GM19395 (cell line): ENCODE results near the gene SLC35E2B.
"Not testable (repeated sequence)": the region's sequence is repeated elsewhere in the genome, so short reads cannot be mapped to it uniquely, and the experiment has no call there.

Source experiments
- ATAC-seq: cut with Tn5 transposase; IDR thresholded peaks from one replicate; pipeline ENCODE4 v1.9.1; 2021; ENCODE audit warnings: mild to moderate bottlenecking, moderate library complexity; ENCODE audit not compliant: unreplicated experiment

The SLC35E2B gene

DNA sequence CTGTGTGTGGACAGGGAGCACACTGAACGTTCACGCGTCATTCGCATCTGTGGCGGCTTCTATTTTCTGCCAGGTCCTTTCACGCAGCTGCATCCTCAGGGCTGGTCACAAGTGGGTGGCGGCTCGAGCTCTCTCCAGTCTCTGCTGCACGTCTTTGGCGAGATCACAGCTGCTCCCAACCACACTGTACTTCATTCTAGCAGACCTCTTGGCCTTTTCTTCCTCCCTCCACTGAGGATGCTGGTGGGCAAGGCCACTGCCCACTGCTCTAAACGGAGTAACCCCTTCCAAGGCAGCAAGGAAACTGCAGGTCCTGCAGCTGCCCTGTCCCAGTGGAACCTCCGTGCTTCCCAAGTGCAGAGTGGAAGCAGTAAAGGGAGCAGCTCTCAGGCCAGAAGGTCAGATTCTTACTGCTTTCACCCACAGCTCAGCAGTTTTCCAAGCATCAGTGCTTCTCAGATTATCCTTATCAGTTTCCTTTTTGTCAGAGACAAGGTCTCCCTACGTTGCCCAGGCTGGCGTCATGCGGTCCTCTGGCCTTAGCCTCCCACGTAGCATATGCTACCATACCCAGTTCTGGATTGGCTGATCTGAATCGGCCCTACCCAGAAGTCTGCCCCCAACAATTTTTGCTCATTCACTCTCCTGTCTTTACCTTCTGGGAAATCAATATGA, 44.9 kb downstream of the SLC35E2B start:
- not testable (repeated sequence) for ATAC-seq

DNA sequence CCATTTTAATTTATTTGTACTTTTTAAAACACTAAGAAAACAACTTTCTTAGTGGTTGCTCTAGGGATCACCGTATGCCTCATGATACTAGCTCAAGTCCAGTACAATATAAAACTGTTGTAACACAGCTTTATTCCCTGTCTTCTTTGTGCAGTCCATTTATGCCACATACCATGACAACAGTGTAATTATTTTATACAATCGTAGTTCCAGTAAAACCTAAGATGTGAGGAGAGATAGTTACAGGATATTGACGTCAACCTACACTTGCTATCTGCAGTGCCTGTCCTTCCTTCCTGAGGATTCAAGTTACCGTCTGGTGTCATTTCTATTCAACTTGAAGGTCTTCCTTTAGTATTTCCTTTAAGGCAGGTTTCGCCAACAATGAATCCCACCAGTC, 46.3 kb downstream of the SLC35E2B start:
- not testable (repeated sequence) for ATAC-seq

DNA sequence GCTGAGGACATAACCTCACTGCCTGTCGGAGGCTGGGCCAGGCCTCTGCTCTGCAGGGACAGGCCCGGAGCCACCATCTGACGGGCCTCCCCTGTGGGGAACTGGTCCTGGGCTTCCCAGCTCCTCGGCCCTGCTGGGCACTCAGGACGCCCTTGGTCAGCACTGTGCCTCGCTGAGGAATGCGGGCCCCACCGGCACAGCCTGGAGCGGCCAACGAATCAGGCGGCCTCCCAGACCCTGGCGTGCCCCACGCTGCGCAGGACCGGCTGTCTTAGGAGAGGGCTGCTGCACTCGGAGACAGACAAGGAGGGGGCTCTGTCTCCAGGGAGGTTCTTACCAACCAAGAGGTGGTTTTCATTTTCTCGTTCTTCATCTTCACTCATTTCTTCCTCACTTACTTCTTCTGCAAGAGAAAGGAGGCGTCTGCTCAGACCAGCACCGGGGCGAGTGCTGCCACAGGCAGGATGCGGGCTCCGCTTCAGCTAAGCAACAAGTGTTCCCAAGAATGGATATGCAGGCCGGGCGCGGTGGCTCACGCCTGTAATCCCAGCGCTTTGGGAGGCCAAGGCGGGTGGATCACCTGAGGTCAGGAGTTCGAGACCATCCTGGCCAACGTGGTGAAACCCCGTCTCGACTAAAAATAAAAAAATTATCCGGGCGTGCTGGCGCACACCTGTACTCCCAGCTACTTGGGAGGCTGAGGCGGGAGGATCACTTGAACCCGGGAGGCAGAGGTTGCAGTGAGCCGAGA, 51.7 kb downstream of the SLC35E2B start:
- not testable (repeated sequence) for ATAC-seq

- ATAC-seq, result not testable (repeated sequence)
These were observed 52.5 kb downstream of the SLC35E2B start for GRCh38 chr1:1640081-1640480.

DNA sequence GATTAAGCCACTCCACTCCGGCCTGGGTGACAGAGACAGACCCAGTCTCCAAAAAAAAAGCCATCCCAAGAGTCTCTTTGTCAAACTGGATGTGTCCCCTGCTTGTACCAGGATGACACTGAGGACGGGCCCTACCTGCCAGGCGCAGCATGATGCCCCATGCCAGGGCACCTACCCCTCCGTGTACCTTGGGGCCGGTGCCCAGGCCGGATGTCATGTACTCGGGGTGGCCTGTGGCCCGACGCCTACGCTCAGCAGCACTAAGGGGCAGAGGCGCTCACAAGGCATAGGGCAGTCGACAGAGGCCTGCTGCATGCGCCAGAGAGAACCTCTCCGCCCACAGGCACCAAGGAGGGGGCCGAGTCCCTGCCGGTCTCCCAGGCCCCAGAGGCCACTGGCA, 53.2 kb downstream of the SLC35E2B start:
- not testable (repeated sequence) for ATAC-seq

GRCh38 chr1:1638528-1638927, 54.1 kb downstream of the SLC35E2B start:
- not testable (repeated sequence) for ATAC-seq

DNA sequence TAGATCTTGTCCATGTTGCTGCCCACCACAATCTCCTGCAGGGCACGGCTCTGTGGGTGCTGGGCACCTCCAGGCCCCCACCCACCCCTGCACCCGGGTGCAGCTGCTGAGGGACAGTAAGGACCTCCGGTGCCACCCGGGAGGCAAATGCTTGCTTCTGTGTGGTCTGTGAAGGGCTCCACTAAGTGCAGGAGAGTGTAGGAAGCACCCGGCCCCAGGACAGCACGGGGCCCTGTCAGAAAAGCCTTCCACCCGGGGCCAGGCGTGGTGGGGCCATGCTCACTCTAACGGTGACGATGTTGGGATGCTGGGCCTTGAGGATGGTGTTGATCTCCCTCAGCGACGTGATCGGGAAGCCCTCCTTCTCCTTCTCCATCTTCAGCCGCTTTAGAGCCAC, 55.1 kb downstream of the SLC35E2B start:
- ATAC-seq, result not testable (repeated sequence)

DNA sequence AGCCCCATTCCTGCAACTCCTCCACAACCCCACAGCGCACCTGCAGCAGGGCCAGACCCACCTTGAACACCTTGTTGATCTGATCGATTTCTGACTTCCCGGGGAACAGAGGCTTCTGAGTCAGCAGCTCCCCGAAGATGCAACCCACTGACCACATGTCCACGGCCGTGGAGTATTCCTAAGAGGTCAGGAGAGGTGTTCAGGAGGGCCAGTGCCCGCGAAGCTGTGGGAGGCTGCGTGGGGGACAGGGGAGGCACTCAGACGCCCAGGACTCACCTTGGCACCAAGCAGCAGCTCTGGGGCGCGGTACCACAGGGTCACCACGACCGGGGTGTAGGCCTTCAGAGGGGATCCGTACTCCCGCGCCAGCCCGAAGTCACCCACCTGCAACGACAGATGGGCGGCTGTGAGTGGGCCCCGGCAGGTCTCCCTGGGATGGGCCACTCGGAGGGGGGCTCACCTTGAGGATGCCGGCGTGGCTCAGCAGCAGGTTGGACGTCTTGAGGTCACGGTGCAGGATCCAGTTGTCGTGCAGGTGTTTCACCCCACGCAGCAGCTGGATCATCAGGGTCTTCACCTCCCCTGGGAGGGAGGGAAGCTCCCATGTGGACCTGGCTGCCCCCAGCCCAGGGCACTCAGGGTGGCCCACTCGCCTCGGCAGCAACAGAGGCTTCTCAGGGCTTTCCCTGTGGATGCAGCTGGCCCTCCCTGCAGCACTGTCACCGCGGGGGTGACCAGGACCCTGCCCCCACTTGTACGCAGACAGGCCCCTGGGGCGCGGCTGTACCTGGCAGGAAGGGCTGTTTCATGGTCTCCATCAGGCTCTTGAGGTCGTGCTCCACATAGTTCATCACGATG, 55.7 kb downstream of the SLC35E2B start:
- ATAC-seq, result not testable (repeated sequence)

GRCh38 chr1:1634613-1635012, 58.0 kb downstream of the SLC35E2B start:
- ATAC-seq, result not testable (repeated sequence)

- ATAC-seq, result not testable (repeated sequence)
These were observed 59.2 kb downstream of the SLC35E2B start for GRCh38 chr1:1633409-1633808.

DNA sequence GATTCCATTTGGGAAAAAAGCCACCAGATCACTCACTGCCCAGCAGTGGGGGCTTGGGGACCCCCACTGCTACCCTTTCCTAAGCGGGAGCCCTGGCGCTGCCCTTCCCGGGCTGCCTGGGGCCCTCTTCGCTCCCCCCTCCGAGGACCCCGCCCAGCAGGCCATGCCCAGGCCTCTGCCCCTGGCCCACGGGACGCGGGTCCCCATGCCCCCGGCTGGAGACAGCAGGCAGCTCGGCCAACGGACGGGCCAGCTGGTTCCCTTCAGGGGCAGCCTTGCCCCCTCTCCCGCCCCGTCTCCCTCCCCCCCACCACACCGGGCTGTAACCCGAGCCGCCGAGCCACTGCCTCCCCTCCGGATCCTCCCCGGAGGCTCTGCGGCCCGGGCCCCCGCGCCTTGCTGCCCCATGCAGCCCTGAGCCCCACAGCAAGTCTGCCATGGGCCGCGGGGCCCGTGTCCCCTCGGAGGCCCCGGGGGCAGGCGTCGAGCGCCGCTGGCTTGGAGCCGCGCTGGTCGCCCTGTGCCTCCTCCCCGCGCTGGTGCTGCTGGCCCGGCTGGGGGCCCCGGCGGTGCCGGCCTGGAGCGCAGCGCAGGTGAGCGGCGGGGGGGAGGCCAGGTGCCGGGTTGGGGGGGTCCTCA, 60.7 kb downstream of the SLC35E2B start, which contains the start of gene MMP23B:
Gene MMP23B, plus strand, starts transcription at position 392 of the 639 bp plus-strand sequence. Its CDS starts 46 bp downstream, at position 438.
- ATAC-seq, result no peak

DNA sequence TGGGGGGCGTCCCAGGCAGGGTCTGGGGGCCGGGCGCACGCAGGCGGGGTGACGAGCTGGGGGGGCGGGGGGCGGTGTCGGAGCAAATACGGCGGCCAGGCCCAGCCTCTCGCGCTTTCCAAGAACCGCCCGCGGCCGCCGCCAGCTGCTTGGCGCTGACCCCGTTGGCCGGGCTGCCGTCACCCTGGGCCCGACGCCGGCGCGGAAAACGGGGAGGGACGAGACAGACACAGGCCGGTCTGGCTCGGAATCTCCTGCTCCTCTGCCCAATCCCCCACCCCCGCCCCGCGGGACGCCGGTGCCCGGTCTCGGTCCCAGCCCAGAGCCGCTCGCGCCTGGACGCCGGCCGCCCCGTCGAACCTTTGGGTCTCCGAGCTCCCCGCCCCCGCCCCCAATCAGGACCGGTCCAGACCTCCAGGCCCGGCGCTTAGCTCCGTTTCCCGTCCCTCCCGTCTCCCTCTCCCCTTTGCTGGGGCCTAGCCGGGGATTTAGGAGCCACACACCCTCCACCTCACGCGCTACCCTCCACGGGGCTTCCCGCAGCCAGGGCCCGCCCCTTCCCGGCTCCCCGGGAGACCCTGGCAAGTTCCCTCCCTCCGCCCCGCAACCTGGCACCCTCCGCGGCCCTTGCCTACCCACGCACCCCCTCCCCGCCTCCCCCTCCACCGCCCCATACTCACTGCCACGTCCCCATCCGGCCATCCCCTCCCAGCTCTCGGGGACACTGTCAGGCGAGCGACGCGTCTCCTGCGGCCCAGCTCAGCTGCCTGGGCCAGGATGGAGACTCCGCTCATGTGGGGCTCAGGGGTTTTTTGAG, 61.4 kb downstream of the SLC35E2B start:
- ATAC-seq, result no peak

GRCh38 chr1:1630191-1630964, 62.2 kb downstream of the SLC35E2B start:
- peak; percentile 69 for ATAC-seq

DNA sequence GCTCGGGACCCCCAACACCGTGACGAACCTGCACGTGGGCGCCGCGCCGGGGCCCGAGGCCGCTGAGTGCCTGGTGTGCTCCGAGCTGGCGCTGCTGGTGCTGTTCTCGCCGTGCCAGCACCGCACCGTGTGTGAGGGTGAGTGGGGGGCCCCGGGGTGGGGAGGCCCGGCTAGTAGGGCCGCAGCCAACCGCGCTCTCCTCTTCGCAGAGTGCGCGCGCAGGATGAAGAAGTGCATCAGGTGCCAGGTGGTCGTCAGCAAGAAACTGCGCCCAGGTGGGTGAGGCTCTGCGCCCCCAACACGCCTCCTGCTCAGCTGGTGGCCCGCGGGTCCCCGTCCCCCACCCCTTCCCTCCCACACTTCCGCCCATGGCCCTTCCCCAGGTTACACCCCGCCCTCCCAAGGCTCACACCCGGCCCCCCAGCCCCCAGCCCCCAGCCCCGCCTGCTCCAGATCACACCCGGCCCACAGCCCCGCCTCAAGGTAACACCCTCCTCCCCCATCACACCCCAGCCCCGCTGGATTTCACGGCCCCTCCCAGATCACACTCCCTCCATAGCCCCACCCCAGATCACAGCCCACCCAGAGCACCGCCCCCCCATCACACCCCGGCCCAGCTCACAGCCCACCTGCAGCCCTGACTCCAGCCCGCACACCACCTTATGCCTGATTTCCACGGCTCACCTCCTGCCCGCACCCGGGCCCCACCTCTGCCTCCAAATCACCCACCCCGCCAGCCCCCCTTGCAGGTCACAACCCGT, 63.0 kb downstream of the SLC35E2B start:
- ATAC-seq, result no peak

DNA sequence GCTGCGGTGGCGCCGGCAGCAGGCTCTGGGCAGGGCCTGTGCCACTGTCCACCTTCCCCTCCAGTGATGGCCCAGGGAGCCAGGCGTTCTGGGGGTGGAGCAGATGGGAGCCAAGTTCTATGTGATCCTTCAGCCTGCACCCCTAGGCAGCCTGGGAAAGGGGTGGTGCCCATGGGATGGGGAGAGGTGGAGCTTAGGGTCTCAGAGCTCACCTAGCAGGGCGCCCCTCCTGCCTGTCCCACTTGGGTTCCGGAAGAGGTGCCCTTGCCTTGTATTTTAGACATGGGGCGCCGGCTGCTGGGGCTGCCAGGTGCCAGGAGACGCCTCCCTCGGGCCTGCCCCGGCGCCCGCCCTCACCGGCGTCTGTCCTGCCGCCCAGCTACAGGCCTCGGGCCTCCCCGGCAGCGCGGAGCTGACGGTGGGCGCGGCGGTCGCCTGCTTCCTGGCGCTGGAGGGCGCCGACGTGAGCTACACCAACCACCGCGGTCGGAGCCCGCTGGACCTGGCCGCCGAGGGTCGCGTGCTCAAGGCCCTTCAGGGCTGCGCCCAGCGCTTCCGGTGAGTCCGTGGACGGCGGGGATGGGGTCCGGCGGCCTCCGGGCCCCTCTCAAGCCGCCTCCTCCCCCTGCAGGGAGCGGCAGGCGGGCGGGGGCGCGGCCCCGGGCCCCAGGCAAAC, 63.7 kb downstream of the SLC35E2B start:
- no peak for ATAC-seq

DNA sequence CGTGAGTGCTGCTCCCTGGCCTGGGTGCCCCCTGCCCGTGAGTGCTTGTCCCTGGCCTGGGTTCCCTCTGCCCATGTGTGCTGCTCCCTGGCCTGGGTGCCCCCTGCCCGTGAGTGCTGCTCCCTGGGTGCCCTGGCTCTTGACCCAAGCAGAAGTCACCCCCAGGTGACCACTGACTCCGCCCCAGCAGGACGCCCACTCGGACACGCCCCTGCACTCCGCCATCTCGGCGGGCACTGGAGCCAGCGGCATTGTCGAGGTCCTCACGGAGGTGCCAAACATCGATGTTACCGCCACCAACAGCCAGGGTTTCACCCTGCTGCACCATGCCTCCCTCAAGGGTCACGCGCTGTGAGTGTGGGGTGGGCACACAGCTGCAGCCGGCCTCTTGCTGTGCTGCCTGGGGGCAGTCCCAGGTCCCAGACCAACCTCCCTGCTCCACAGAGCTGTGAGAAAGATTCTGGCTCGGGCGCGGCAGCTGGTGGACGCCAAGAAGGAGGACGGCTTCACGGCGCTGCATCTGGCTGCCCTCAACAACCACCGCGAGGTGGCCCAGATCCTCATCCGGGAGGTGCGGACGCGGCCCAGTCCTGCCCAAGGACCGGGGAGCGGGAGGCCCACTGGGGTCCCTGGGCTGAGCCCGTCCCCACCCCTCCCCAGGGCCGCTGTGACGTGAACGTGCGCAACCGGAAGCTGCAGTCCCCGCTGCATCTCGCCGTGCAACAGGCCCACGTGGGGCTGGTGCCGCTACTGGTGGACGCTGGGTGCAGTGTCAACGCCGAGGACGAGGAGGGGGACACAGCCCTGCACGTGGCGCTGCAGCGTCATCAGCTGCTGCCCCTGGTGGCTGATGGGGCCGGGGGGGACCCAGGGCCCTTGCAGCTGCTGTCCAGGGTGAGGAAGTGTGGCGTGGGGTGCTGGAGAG, 64.5 kb downstream of the SLC35E2B start:
- no peak for ATAC-seq
